GM19239 (cell line): ENCODE data around the gene GHITM.
A peak's percentile ranks its signal among the peaks of the same experiment; 100 is the strongest.
"Not testable (repeated sequence)": the region's sequence is repeated elsewhere in the genome, so short reads cannot be mapped to it uniquely, and the experiment has no call there.

Source experiments
- DNase-seq: peaks from one replicate; pipeline ENCODE4 v3.0.0; 2011; ENCODE audit warnings: low spot score; ENCODE audit not compliant: insufficient read length
- FAIRE-seq: peaks from 2 replicates; lab custom pipeline; 2011; peaks lifted over from hg19 to GRCh38; lab: Jason Lieb, UNC

GHITM gene

DNA sequence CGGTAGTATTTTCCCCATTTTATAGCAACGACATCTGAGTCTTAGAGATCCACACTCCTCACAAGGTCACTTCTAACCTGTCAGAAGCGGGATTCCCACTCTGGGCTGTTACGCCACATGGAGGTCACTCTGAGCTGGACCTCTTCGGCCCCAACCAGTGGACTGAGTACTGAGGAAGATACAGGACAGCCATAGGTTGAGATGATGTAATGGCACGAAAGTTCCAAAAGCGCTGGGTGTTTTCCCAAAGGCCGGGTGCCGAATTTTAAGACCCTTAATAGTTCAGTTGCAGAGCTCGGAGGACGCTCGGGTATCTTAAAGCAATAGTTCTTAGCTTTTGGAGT is 699 bp downstream of the GHITM start:
- no peak for FAIRE-seq
- DNase-seq: no peak

GRCh38 chr10:84147347-84147746 is 8.0 kb downstream of the GHITM start:
- peak; percentile 40 for FAIRE-seq
- DNase-seq: no peak

GRCh38 chr10:84148006-84148597 is 8.8 kb downstream of the GHITM start:
- DNase-seq, FAIRE-seq: not testable (repeated sequence)

- DNase-seq (no peak), FAIRE-seq (peak; percentile 47)
Observed at GRCh38 chr10:84149854-84150253, 10.5 kb downstream of the GHITM start.

GRCh38 chr10:84152769-84153168 is 13.5 kb downstream of the GHITM start:
- FAIRE-seq: no peak
- no peak for DNase-seq

- FAIRE-seq: no peak
- no peak for DNase-seq
Observed at GRCh38 chr10:84155521-84155920, 16.2 kb downstream of the GHITM start.

DNA sequence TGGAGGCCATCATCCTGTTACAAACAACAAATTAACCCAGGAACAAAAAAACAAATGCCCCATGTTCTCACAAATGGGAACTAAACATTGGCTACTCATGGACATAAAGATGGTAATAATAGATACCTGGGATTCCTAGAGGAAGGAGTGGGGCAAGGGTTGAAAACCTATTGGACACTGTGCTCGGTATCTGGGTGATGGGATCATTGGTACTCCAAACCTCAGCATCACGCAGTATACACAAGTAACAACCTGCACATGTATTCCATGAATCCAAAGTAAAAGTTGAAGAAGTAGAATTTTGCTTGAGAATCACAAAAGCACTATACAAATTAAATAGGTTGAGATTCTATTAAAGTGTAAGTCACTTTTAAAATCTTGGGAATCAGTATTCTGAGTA is 16.7 kb downstream of the GHITM start:
- no peak for FAIRE-seq

DNA sequence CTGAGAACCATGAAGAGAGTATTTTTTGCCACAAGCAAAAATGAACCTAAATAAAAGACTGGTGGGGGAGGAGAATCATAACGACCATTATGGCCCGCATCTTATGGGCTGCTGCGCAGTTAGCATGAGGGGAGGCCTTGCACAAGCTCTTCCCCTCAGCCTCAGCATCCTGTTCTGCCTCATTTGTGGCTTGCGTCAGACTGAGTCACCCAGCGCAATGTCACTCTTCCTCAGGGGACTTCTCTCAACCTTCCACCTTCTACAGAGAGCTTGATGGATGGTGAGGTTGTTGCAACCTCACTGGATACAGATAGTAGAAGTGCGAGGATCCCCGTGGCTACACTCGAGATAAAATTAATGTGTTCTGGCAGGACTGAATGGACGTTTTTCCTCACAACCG is 17.5 kb downstream of the GHITM start:
- DNase-seq: no peak
- FAIRE-seq: no peak

More for the DNA sequence above, 16.7 kb downstream of the GHITM start:
- no peak for DNase-seq

- FAIRE-seq (no peak), DNase-seq (no peak)
Observed at GRCh38 chr10:84158061-84158460, 18.8 kb downstream of the GHITM start.

- no peak for FAIRE-seq
- DNase-seq: no peak
Observed at GRCh38 chr10:84158550-84158949, 19.2 kb downstream of the GHITM start.

- no peak for FAIRE-seq
- DNase-seq: no peak
Observed at GRCh38 chr10:84159076-84159685, 19.9 kb downstream of the GHITM start.

GRCh38 chr10:84160663-84161362 is 21.5 kb downstream of the GHITM start:
- no peak for DNase-seq
- no peak for FAIRE-seq

DNA sequence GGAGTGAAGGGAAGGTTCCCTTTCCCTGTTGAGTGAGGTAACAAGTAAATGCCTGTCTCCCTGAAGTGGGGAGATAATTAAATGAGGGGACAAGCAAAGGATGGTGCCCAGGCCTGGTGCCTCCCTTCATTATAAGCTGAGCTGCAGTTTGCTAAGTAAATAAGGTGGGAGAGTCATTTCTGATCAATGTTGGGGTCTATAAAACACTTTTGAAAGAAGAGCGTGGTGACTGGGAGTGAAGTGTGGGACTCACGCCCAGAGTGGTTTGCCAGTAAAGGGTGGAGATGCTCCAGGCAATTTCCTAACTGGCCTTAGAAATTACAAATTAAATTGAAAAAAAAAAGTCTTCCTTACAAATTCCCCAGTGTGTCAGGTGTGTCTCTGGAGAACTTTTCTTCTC is 24.7 kb downstream of the GHITM start:
- DNase-seq (no peak), FAIRE-seq (no peak)

DNA sequence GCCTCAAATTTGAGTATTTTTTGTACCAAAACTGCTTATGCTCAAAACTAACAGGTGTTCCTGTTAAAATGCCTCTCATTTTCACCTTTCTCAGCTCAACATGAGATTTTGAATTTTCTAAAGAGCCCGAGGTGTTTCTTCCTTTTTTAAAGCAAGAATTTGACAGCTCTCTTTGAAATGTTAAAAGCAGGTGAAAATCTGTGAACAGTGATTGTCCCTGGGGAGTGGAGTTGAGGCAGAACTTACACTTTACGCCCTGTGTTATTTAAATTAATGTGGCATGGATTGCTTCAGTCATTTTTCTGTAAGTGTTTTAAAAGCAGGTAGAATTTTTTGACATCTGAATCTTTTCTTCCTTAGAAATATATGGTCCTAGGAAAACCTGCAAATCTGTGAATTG is 25.1 kb downstream of the GHITM start:
- FAIRE-seq (no peak), DNase-seq (no peak)

GRCh38 chr10:84166620-84167288 is 27.4 kb downstream of the GHITM start:
- no peak for DNase-seq
- FAIRE-seq: peak; percentile 47

- DNase-seq: not testable (repeated sequence)
- peak; percentile 86 for FAIRE-seq
Observed at GRCh38 chr10:84167289-84167653, 28.0 kb downstream of the GHITM start.

DNA sequence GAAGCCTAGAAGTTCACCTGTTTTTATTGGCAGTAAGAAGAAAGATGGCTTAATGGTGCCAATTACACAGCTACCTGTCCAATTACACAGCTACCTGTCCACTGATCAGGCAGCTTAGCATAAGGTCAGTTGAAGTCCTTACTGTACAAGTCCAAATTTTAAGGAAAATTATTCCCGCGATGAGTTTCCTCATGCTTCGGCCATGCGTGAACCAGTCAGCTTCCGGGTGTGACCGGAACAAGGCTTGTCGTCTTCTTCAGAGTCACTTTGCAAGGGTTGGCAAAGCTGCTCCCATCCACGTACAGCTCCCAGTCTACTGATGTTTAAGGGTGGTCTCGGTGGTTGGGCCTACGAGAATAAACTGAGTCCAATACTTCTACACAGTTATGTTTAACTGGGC is 29.1 kb downstream of the GHITM start:
- FAIRE-seq: not testable (repeated sequence)

GRCh38 chr10:84171237-84171636 is 31.9 kb downstream of the GHITM start:
- not testable (repeated sequence) for FAIRE-seq, DNase-seq

More for the DNA sequence above, 29.1 kb downstream of the GHITM start:
- not testable (repeated sequence) for DNase-seq

DNA sequence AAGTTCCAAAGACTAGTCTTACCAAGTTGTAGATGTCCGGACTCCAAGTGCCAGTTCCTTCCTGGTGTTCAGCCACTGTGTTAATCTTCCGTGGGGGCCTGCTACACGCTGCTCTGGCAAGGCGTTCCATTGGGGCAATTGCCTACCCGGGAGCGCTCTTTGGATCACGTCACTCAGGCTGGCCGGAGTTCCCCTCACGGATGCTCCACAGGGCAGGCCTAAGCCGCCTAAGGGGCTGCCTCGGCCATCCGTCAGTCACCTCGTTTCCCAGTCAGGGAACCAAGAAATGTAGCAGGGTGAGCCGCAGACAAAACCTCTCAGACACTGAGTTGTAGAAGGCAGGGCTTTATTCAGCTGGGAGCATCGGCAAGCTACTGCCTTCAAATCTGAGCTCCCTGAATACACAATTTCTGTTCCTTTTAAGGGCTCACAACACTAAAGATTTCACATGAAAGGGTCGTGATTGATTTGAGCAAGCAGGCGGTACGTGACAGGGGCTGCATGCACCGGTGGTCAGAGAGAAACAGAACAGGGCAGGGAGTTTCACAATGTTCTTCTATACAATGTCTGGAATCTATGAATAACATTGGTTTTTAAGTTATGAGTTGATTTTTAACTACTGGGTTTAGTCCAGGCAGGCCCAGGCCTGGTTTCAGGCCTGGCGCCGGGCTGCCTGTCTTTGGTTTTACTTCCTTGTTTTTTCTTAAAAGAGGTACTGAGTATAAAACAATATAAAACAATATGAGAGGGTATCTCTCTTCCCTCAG is 32.6 kb downstream of the GHITM start:
- peak; percentile 89 for FAIRE-seq
- DNase-seq: not testable (repeated sequence)
